Measurements from ENCODE around the gene TP53I11.

Gene TP53I11

DNA sequence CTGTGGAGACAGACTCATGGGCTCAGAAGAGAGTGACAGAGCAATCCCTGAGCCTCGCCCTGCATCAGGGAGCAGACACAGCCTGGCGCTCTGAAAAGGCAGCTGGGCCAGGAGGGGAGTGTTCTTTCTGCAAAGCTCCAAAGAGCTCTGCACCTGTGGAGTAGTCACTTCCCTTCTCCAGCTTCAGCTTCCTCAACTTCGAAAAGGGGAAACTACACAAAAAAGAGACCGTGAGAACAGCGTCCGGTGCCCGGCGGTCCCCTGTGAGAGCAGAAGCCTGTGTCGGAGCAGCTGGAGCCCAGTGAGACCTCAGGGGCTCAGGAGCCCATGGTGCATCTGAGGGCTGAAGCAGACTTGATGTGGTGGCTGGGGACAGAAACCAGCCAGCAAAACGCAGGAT, 35.1 kb downstream of the TP53I11 start:
- TF ChIP-seq POLR2A (IDR thresholded peaks at IDR 0.05; ENCODE audit: low read depth, low read length) (no peak), POLR2AphosphoS5 (IDR thresholded peaks at IDR 0.05; ENCODE audit: low read depth, low read length) (no peak), TAF1 (IDR thresholded peaks at IDR 0.05; ENCODE audit: borderline replicate concordance, low read depth, low read length) (no peak)
- DNase-seq (ENCODE audit: insufficient read length) (no peak), FAIRE-seq (peak; percentile 56)

GRCh38 chr11:44915004-44915403, 35.7 kb downstream of the TP53I11 start:
- no peak for DNase-seq (ENCODE audit: insufficient read length)
- no peak for FAIRE-seq
- TF ChIP-seq POLR2A (IDR thresholded peaks at IDR 0.05; ENCODE audit: low read depth, low read length) (no peak), TAF1 (IDR thresholded peaks at IDR 0.05; ENCODE audit: borderline replicate concordance, low read depth, low read length) (no peak), POLR2AphosphoS5 (IDR thresholded peaks at IDR 0.05; ENCODE audit: low read depth, low read length) (no peak)

DNA sequence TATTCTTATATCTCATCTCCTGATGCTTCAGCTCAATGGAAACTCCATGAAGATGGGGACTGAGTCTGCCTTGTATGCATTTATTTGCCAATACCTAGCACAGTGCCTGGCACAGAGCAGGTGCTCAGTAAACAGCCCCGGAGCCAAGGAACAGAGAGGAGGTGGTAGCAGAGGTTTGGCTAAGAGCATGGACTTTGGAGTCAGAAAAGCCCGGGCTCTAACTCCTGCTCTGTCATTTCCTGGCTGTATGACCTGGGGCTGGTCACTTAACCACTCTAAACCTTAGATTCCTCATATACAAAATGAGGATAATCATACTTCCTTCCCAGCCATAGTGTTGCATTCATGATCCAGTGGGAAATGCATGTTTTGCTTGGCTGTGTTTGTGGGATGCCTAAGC, 36.6 kb downstream of the TP53I11 start:
- no peak for DNase-seq (ENCODE audit: insufficient read length)
- no peak for FAIRE-seq
- TF ChIP-seq POLR2AphosphoS5 (IDR thresholded peaks at IDR 0.05; ENCODE audit: low read depth, low read length) (no peak), POLR2A (IDR thresholded peaks at IDR 0.05; ENCODE audit: low read depth, low read length) (no peak), TAF1 (IDR thresholded peaks at IDR 0.05; ENCODE audit: borderline replicate concordance, low read depth, low read length) (no peak)

DNA sequence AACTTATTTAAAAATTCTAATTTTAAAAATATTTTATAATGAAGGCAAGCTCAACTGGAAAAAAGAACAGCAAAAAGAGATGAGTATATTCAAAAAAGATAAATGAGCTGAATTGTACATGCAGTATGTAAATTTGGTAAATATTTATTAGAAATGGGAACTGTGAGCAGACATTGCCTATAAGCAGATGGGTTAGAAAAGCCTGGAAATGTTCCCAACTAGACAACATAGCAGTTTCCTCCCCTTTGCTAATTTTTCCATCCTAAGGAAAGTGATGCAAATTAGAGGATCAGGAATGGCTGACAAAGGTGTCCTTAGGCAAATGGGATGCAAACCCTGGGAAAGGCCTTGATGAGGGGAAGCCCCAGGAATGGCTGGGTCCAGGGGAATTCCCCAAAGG, 37.2 kb downstream of the TP53I11 start:
- TF ChIP-seq POLR2A (IDR thresholded peaks at IDR 0.05; ENCODE audit: low read depth, low read length) (no peak), POLR2AphosphoS5 (IDR thresholded peaks at IDR 0.05; ENCODE audit: low read depth, low read length) (no peak), TAF1 (IDR thresholded peaks at IDR 0.05; ENCODE audit: borderline replicate concordance, low read depth, low read length) (no peak)
- FAIRE-seq (no peak), DNase-seq (ENCODE audit: insufficient read length) (no peak)

DNA sequence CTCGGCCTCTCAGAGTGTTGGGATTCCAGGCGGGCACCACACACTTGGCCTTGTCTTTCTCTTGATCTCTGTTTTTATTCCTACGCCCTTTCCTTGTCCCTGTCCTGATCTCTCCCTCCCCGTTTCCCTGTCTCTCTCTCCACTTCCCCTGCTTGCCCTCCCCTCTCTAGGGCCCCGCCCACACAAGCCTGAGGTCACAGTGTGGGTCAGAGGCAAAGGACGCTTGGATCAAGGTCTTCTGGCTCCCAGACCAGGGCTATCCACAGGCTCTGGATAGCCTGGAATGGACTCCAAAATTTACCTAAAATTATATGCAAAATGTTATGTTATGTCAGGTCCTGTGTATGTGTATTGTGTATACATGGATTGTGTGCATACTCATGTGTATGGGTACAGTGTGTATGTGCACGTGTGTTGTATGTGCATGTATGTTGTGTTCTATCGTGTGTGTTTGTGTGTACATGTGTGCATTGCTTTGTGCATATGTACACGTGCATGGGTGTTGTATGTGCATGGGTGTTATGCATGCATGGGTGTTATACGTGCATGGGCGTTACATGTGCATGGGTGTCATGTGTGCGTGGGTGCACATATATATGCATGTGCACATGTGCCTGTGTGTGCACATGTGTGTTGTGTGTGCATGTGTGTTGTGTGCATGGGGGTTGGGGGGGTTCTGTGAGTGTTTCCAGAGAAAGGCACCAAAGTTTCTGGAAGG, 38.3 kb downstream of the TP53I11 start:
- FAIRE-seq: no peak
- DNase-seq (ENCODE audit: insufficient read length): no peak

DNA sequence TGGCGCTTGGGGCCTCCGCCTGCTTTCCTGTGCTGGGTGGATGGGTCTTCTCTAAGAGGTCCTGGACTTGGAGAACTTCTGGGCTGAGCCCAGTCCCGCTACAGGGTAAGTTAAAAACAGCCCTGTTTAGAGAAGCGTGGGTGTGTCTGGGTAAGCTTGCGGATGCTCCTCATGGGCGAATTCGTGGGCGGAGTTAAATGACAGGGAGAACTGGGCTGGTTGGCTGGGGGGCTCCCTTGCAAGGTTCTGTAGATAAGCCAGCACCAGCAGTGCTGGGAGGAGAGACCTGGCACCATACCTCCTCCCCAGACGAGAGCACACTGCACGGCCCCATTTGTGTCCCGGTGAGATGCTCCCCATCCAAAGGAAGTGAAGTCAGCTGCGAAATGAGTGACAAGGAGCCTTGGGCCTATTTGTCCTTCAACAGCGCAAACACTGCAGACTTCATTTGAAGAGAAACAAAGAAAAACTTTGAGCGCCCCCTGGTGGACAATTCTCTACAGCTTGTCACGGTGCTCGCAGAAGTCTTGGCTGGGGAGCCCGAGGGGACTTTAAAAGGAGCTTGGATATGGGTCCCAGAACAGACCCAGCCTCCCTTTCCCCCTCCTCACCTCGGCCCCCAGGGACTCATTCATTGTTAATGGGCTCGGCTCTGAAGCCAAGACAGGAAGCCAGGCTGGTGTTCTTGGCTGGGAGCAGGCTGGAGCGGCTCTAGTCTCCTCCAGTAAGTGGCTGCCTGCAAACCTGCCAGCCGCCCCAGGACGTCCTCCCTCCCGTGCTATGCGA, 39.5 kb downstream of the TP53I11 start:
- peak; percentile 94 for FAIRE-seq
- TF ChIP-seq POLR2AphosphoS5 (IDR thresholded peaks at IDR 0.05; ENCODE audit: low read depth, low read length) (no peak), POLR2A (IDR thresholded peaks at IDR 0.05; ENCODE audit: low read depth, low read length) (no peak), TAF1 (IDR thresholded peaks at IDR 0.05; ENCODE audit: borderline replicate concordance, low read depth, low read length) (no peak)
- DNase-seq (ENCODE audit: insufficient read length): peak; percentile 64

More for the DNA sequence above, 38.3 kb downstream of the TP53I11 start:
- TF ChIP-seq POLR2AphosphoS5 (IDR thresholded peaks at IDR 0.05; ENCODE audit: low read depth, low read length) (no peak), POLR2A (IDR thresholded peaks at IDR 0.05; ENCODE audit: low read depth, low read length) (no peak), TAF1 (IDR thresholded peaks at IDR 0.05; ENCODE audit: borderline replicate concordance, low read depth, low read length) (no peak)

- DNase-seq (ENCODE audit: insufficient read length) (no peak), FAIRE-seq (no peak)
- TF ChIP-seq POLR2AphosphoS5 (IDR thresholded peaks at IDR 0.05; ENCODE audit: low read depth, low read length) (no peak), TAF1 (IDR thresholded peaks at IDR 0.05; ENCODE audit: borderline replicate concordance, low read depth, low read length) (no peak)
Observed at GRCh38 chr11:44910591-44910990, 40.1 kb downstream of the TP53I11 start.

GRCh38 chr11:44909557-44909956, 41.1 kb downstream of the TP53I11 start:
- DNase-seq (ENCODE audit: insufficient read length) (no peak), FAIRE-seq (no peak)
- TF ChIP-seq POLR2AphosphoS5 (IDR thresholded peaks at IDR 0.05; ENCODE audit: low read depth, low read length): no peak
- TF ChIP-seq POLR2A (IDR thresholded peaks at IDR 0.05; ENCODE audit: low read depth, low read length): no peak
- TF ChIP-seq TAF1 (IDR thresholded peaks at IDR 0.05; ENCODE audit: borderline replicate concordance, low read depth, low read length): no peak

DNA sequence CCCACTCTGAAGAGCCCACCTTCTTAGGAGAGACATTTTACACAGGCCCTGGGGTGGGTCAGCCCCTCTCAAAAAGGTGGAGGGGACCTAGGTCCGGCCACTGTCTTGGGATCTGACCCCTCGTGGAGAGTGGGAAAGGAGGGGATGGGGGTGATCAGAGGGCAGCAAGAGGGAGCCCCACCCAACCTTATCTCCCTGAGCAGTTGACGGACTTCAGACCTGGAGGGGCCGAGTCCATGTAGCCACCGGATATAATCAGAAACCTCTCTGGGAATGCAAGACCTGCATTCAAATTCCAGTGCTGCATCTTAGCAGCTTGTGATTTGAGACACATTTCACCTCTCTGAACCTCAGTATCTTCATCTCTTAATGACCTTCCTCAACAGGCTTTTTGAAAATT, 44.0 kb downstream of the TP53I11 start:
- FAIRE-seq (no peak), DNase-seq (ENCODE audit: insufficient read length) (no peak)
- no peak for TF ChIP-seq POLR2AphosphoS5 (IDR thresholded peaks at IDR 0.05; ENCODE audit: low read depth, low read length)
- no peak for TF ChIP-seq TAF1 (IDR thresholded peaks at IDR 0.05; ENCODE audit: borderline replicate concordance, low read depth, low read length)
- TF ChIP-seq POLR2A (IDR thresholded peaks at IDR 0.05; ENCODE audit: low read depth, low read length): no peak

DNA sequence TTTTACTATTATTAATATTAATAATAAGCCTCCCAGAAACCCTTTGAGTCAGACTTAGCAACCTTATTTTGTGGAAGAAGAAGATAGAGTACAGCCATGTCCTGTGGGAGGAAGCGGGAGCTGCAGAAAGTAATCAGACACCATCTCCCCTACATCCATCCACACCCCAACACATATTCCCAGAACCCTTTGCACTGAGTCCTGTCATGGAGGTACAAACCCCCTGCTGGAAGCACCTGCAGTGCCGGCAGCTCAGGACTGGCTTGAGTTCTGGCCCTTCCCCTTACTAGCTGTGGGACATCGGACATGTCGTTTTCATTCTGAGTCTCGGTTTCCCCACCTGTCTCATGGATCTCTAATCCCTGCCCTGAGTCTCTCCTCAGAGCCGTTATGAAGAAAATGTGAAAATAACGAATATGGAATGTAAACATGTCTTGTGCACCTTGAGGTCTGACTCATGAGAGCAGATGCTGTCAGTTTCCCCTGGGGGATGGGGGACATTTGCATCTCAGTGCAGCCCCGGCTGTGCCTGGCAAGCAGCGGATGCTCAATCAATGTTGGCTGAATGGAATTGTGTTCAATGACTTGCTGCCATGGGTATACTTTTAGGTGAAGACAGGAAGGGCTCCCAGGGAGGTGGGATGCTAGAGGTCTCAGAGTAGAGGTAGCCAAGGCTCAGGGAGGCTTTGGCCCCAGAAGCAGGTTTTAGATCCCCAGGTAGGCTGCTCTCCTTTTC, 45.4 kb downstream of the TP53I11 start:
- FAIRE-seq: peak; percentile 77
- no peak for DNase-seq (ENCODE audit: insufficient read length)
- TF ChIP-seq POLR2A (IDR thresholded peaks at IDR 0.05; ENCODE audit: low read depth, low read length) (no peak), POLR2AphosphoS5 (IDR thresholded peaks at IDR 0.05; ENCODE audit: low read depth, low read length) (no peak), TAF1 (IDR thresholded peaks at IDR 0.05; ENCODE audit: borderline replicate concordance, low read depth, low read length) (no peak)

DNA sequence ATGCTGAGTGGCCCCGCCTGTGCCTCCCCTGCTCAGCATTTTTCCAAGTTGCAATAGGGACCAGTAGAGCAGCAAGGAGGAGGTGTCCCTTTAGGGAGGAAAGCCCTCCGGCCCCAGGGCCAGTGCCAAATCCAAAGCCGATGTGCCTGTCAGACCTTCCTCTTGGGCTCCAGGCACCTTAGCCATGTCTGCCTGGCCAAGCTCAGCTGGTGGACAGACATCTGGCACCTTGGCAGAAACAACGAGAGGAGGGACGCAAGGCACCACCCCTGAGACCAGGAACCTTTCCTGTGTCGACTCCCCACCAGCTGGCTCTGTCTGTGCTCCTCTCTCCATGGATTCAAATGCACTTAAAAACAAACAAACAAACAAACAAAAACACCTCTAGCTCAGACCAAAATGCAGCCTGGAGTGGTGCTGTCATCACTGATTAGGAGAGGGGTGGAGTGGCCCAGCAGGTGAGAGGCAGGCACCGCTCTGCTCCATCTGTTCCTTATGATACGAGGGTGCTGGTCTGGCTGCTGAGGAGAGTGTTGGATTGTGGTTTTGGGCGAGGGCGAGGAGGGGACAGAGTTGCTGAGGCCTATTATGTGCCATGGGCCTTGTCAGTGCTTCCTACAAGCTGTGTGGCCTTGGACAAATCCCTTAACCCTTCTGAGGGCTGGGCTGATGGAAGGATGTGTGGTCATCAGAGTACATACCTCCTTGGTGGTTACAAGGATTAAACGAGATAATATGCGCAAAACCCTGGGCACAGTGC, 46.2 kb downstream of the TP53I11 start:
- DNase-seq (ENCODE audit: insufficient read length): no peak

More for the DNA sequence above, 46.2 kb downstream of the TP53I11 start:
- no peak for TF ChIP-seq POLR2AphosphoS5 (IDR thresholded peaks at IDR 0.05; ENCODE audit: low read depth, low read length)
- TF ChIP-seq POLR2A (IDR thresholded peaks at IDR 0.05; ENCODE audit: low read depth, low read length): no peak
- no peak for FAIRE-seq
